Pancreas (tissue), 10 donors: ENCODE data around the gene BCL2. TPM values are rescaled to one million over a fixed set of nuclear protein-coding genes. Genes with fewer than 3 reads are reported as not detected.

Experiments
- ATAC-seq, 4 donors: fragments of 200-7000 bp; cut with Tn5 transposase; one replicate each; pipeline versions ENCODE4 v1.8.0 to v1.9.1; 2020; ENCODE audit warnings: mild to moderate bottlenecking in 4 of 4, moderate library complexity in 4 of 4
- DNase-seq, 6 donors: peaks; one replicate each; pipeline ENCODE4 v3.0.0-alpha.2; 2020
- FAIRE-seq: peaks from 2 replicates; lab custom pipeline; 2012; peaks lifted over from hg19 to GRCh38; lab: Jason Lieb, UNC
- H3K27ac ChIP-seq, 4 donors: fragments of 200-600 bp; sonication (generic); 1 replicate in 3 of 4; 2 replicates in 1 of 4; pipeline versions ENCODE4 v1.5.0 to v1.8.0; 2020
- H3K27me3 ChIP-seq, 4 donors: fragments of 200-600 bp; one replicate each; pipeline ENCODE4 v1.8.0; 2021
- H3K36me3 ChIP-seq, 3 donors: fragments of 200-600 bp; sonication (generic) in 1 of 3; one replicate each; pipeline versions ENCODE4 v1.5.0 to v1.8.0; 2020 to 2021
- H3K4me1 ChIP-seq, 3 donors: fragments of 200-600 bp; one replicate each; pipeline ENCODE4 v1.8.0; 2021
- H3K4me3 ChIP-seq, 4 donors: fragments of 200-600 bp; sonication (generic) in 2 of 4; one replicate each; pipeline versions ENCODE4 v1.5.0 to v1.8.0; 2020 to 2021
- H3K9me3 ChIP-seq, 4 donors: fragments of 200-600 bp; one replicate each; pipeline ENCODE4 v1.8.0; 2021
- CTCF ChIP-seq, 4 donors: fragments of 200-600 bp; sonication (generic) in 3 of 4; IDR thresholded peaks; one replicate each; pipeline versions ENCODE4 v1.5.0 to v1.8.0; 2021; ENCODE audit warnings: antibody characterized with exemption in 4 of 4
- WGBS, 2 donors: extraction: QIAGEN DNeasy Blood & Tissue Kit; methylation state at CpG; one replicate each; pipeline ENCODE4 v1.1.7; 2013; 5-methylcytosine and 5-hydroxymethylcytosine counted together
- intact Hi-C, 3 donors: fragments of 100-400 bp; cut with DNase I; formaldehyde crosslinking; loops; one replicate each; pipeline versions ENCODE4 v1.11.1 to v1.14.2; 2022
- polyA plus RNA-seq, 2 donors: library from polyadenylated mRNA; stranded (reverse); fragments of 200-250 nt; gene quantifications; one replicate each; pipeline ENCODE4 v1.2.3, GENCODE V29; 2013
- total RNA-seq, 6 donors: library from RNA; stranded (reverse); fragmentation: NEBNext Ultra II Directional in 4 of 6; extraction: Animal tissue kit (Norgen Biotek cat#: 25700) in 4 of 6; gene quantifications; one replicate each; pipeline versions ENCODE4 v1.2.1 to v1.2.4, GENCODE V29; 2021 to 2023
- donor health status: healthy with polysubstance abuse.
- donor health status: DM: no; HTN: no; CAD: no; lungs with moderate emphysema.
- donor health status: DM: no; HTN: no; CAD: no.
- donor health status: control.
- donor health status: control.
- donor health status: Bipolar disorder and iron deficiency.
- donor health status: DM: yes; HTN: yes; CAD: no.
- donor health status: DM: no; HTN: no; CAD: no.
- donor health status: DM: no; HTN: no; CAD: no.
- donor health status: DM: yes; HTN: yes; CAD: no.

The BCL2 gene
- total and polyA plus RNA-seq, 8 donors: 1.9 to 9.0 (median 4.2) TPM

GRCh38 chr18:63322206-63322605 lies 2.6 kb upstream of the BCL2 start:
- intact Hi-C loops: loop anchor here (5.0 to 10.0 kb wide), 2 partner anchors 297 to 305 kb away; no protein-coding TSS in a partner anchor
- Histone ChIP-seq H3K4me3 (no peak overlapping the region), H3K27ac (peak overlapping the region in 1 of 4 donors; percentile 42), H3K27me3 (no peaks in the 10 kb centered on the region), H3K9me3 (no peaks in the 10 kb centered on the region), H3K36me3 (no peaks in the 10 kb centered on the region), H3K4me1 (peaks cover 0 to 7% (median 0%) of the 10 kb centered on the region in 3 donors)
- DNase-seq: no peak
- WGBS, 2 donors: 82 to 89% methylated on average over 4 of the region's 4 CpGs
- no peak for FAIRE-seq
- TF ChIP-seq CTCF (IDR thresholded peaks at IDR 0.05): no peak
- no peak for ATAC-seq

- 76 to 80% methylated on average over 9 of the region's 9 CpGs for WGBS, 2 donors
- H3K4me3 ChIP-seq: peak overlapping the region in 1 of 4 donors; percentile 50
- DNase-seq: no peak
- H3K36me3 ChIP-seq: no peaks in the 10 kb centered on the region
- no peaks in the 10 kb centered on the region for H3K9me3 ChIP-seq
- FAIRE-seq: no peak
- H3K4me1 ChIP-seq: peaks cover 0 to 7% (median 0%) of the 10 kb centered on the region in 3 donors
- intact Hi-C loops: loop anchor here (5.0 to 10.0 kb wide), 2 partner anchors 296 to 304 kb away; no protein-coding TSS in a partner anchor
- TF ChIP-seq CTCF (IDR thresholded peaks at IDR 0.05): no peak
- ATAC-seq: no peak
- H3K27me3 ChIP-seq: no peaks in the 10 kb centered on the region
- peak overlapping the region in 3 of 4 donors; percentile 18 to 82 (median 70) for H3K27ac ChIP-seq
Observed at GRCh38 chr18:63321291-63321690, 1.7 kb upstream of the BCL2 start.

DNA sequence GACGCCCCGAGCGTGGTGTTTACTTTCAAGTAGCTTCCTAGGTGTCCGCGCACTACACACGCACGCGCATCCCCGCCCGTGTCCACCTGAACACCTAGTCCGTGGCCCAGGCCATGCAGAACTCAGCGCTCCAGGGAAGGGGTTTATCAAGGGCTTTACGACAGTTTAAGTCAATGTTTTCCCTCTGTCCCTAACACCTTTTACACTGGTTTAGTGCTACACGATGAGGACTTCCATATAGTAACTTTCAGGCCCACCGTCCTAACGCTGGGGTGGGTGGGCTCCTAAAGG lies 1.4 kb upstream of the BCL2 start:
- no peak for FAIRE-seq
- no peak for TF ChIP-seq CTCF (IDR thresholded peaks at IDR 0.05)
- peak in 3 of 4 donors; percentile 17 to 31 (median 20) for ATAC-seq
- Histone ChIP-seq H3K4me3 (peak overlapping the region in 2 of 4 donors; percentile 50 to 67), H3K27me3 (no peaks in the 10 kb centered on the region), H3K9me3 (no peaks in the 10 kb centered on the region), H3K27ac (peak overlapping the region; percentile 18 to 82 (median 68)), H3K4me1 (peaks cover 0 to 7% (median 0%) of the 10 kb centered on the region in 3 donors), H3K36me3 (no peaks in the 10 kb centered on the region)
- intact Hi-C loops: loop anchor here (5.0 to 10.0 kb wide), 2 partner anchors 296 to 304 kb away; no protein-coding TSS in a partner anchor
- DNase-seq: peak in 1 of 6 donors; percentile 23
- 24 to 30% methylated on average over 16 of the region's 16 CpGs for WGBS, 2 donors

DNA sequence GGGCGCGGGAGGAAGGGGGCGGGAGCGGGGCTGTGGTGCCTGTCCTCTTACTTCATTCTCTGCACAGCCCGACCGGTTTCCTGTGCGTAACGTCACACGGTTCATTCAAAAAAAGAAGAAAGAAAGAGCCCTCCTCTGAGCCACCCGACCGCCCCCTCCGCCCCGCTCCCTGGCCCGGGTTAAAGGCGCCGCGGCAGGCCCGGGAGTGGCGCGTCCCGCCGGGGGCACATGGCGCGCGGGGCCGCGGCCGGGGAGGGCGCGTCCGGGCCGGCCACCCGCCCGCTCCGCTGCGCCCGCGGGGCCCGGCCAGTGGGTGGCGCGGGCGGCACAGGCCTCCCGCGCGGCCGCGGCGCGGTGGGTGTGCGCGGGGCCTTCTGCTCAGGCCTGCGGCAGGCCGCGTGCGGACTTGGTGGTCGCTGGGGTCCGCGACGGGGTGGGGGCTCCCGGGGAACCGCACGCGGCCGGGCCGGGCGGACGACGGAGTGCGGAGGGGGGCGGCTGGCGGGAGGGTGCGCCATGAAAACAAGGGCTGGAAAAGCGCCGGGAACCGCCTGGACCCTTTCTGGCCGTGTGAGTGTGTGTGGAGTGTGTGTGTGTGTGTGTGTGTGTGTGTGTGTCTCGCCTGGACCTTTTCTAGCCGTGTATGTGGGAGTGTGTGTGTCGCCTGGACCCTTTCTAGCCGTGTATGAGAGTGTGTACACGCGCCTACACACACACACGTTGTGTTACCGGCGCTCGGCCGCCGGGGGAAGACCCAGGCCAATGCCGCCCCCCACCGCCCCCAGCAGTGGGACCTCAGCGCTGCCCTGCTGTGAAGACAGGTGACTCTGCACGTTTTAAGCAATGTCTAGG lies 780 bp upstream of the BCL2 start:
- ATAC-seq (peak; percentile 66 to 75 (median 72)), DNase-seq (peak; percentile 67 to 83 (median 72)), FAIRE-seq (no peak)
- intact Hi-C loops: loop anchor here (5.0 to 10.0 kb wide), 2 partner anchors 296 to 303 kb away; no protein-coding TSS in a partner anchor
- no peaks in the 10 kb centered on the region for H3K9me3 ChIP-seq
- H3K27ac ChIP-seq: peak overlapping the region; percentile 18 to 82 (median 68)
- no peaks in the 10 kb centered on the region for H3K27me3 ChIP-seq
- peak overlapping the region in 3 of 4 donors; percentile 43 to 67 (median 50) for H3K4me3 ChIP-seq
- WGBS, 2 donors: 1% methylated on average over 79 to 92 of the region's 92 CpGs
- no peaks in the 10 kb centered on the region for H3K36me3 ChIP-seq
- TF ChIP-seq CTCF (IDR thresholded peaks at IDR 0.05): no peak
- H3K4me1 ChIP-seq: peaks cover 0 to 7% (median 0%) of the 10 kb centered on the region in 3 donors
